Measurements from ENCODE around the gene MAPK7.

The MAPK7 gene

DNA sequence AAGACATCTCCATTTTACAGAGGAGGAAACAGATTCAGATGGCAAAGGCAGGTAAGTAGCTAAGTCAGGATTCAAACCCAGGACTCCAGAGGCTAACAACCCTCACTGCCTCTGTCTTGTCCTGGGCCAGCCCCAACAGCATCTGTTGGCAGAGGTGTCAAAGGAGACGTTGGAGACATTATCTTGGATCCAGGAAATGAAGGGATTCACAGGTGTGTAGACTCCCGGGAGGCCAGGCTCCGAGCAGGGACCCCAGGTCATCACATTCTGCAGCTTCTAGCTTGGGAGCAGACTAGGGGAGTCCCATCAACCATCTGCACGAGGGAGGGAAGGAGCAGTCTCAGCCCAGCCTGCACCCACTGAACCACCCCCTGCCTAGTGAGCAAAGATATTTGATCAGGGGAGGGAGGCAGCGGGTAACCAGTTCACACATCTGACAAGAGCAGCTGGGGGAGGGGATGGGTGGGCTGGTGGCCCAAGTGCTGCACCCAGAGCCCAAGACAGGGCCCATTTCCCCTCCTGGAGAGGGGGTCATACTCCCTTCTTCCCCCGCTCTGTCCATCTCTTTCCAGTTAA, 14.8 kb upstream of the MAPK7 start:
- DNase-seq (ENCODE audit: low spot score) = no peak

DNA sequence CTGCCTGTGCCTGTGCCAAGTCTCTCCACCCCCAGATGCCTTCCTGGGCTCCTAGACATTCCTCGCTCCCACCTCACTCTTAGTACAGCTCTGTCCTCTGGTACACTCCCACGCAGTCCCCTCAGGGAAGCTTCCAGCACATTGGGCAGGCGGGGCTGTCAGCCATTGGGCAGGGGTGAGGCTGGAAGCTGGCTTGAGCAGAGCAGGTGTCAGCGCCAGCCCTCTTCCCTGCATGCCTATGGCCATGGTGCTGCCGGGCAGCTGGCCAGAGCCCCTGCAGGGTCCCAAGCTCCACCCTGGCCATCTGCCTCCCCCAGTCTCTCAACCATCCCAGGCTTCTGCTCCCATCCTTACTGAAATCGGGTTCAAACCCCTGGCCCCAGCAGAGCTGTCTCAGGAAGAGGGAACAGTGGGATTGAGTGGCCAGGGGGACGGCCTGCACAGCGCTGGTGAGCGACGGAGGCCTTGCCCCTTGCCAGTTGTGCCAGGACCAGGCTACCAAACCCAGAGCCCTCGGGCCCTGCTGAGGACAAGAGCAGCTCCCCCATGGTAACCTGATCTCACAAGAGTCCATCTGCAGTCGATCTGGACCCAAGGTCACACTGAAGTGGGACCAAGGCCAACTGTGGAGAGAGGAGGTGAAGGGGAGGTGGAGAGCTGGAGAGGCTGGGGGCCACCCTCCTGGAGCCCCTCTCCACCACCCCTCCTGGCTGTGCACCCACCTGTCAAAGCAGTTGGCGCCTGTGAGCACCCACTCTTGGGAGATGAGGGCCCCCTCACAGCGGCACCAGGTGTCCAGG, 13.4 kb upstream of the MAPK7 start:
- no peak for DNase-seq (ENCODE audit: low spot score)

DNA sequence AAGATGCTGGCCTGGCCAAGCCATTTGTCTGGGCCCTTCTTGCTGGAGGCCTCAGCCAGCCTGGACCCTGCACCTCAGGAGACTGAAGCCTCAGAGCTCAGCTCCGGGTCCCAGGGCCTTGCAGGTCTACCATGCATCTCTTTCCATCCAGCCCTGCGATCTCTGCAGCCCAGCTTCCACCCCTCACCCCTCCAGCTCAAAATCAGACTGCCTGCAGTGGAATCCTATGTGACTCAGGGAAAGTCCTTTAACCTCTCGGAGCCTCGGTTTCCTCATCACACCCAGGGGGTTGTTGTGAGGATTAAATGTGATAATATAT, 12.8 kb upstream of the MAPK7 start:
- DNase-seq (ENCODE audit: low spot score) = no peak

DNA sequence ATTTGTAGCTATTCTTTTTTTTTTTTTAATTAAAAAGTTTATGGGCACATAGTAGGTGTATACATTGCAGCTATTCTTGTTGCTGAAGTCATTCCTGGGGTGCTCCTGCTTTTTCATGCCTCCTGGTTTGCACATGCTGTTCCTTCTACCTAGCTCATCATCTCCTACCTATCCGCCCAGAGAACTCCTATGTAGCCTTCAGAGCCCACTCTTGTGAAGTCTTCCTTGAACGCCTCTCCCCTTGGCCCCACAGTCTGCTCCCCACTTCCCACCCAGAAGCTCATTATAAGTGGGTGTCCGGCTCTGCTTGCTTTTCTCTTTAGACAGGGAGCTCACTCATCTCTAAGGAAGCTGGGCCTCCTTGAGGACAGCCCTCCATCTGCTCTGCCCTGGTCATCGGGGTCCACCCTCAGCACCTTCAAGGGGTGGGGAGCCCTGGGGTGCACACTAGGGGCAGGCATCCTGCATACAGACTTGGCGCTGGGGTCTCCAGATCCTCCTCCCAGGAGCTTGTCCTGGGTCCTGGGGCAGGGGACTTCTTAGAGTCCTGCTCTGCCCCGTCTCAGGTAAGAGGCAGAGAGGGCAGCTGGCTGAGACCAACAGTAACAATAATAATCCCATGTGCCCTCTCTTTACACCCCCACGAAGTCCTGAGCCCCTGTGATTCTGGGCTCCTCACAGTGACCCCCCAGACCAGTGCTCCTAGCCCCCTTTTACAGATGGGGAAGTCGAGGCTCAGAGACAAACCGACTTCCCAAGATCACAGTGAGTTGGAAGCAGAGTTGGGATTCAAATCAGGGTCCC, 12.3 kb upstream of the MAPK7 start:
- no peak for DNase-seq (ENCODE audit: low spot score)

DNA sequence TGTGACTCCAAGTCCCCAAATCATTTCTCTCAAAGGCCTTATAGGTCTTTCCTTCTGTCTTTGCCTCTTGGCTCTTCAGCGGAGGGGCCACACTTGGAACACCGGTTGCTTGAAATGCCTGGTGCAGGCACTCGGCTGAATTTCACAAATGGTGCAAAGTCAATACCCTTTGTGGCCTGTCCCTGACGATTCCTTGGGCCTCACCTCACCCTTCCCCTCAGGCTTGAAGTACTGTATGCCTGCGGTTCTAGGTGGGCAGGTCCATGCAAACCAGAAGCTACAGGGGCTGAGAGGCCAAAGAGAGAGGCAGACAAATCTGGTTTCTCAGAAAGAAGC, 11.7 kb upstream of the MAPK7 start:
- DNase-seq (ENCODE audit: low spot score) = no peak

DNA sequence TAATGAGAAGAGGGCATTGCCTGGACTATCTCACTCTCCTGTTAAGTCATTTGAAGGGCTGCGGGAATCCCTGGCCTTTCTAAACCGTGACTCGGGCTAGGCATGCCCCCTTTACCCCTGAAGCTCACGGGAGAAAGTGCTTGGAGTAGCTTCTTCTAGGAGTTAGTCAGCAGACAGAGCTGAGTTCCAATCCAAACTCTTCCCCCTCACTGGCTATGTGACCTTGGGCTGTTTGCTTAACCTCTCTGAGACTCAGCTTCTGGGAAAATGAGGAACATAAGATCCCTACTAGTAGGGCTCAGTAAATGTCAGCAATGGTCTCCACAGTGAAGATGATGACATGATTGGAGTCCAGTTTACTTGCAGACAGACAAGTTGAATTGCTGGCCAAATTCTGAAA, 10.1 kb upstream of the MAPK7 start:
- no peak for DNase-seq (ENCODE audit: low spot score)

DNA sequence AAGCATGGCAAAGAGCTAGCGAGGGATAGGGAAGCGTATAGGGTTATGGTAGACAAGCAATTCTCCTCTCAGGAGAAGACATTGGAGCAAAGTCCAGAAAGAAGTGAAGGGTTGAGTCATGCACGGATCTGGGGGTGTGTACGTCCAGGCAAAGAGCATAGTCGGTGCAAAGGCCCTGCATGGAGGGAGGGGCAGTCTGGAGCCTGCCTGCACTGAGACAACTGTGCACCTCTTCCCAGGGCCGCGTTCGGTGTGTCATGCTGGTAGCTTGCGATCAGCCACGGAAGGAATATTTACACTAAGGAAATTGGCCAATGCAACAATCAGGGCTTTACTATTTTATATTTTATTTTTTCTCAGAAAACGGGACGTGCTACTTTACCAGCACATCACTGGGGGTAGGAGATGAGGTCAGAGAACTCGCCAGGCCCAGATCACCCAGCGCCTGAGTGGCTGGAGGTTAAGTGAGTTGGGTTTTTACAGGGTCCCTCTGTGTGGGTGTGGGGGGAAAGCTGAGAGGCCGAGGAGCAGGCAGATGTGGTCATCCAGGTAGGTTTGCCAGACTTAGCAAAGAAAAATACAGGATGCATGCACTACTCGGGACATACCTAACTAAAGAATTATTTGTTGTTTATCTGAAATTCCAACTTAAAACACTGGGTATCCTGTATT, 9.1 kb upstream of the MAPK7 start:
- peak; percentile 37 for DNase-seq (ENCODE audit: low spot score)

DNA sequence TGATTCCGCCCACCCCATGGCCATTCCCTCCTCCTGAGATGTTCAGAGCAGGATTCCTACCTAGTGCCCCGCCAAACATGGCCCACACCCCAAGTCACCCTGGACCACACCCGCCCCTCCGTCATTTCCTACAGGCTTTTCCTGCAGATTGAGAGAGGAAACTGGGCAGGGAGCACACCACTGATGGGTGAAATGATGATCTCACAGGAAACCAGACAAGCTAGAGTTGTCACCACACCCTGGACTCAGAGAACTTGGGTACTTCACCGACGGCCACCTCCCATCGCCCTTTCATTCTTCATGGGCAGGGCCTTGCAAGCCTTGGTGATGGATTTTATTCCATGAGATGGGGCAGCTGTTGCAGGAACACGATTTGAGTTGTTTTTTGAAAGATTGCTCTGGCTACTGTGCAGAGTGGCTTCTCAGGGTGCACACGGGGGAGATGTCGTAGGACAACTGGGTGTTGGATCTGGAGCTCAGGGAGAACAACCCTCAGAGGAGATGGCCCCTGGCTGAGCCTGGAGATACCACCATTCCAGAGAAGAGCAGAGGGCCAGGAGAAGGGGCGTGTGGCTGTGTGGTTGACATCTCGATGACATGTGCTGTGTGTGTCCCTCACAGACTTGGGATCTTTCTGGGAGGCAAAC, 8.3 kb upstream of the MAPK7 start:
- DNase-seq (ENCODE audit: low spot score) = no peak

DNA sequence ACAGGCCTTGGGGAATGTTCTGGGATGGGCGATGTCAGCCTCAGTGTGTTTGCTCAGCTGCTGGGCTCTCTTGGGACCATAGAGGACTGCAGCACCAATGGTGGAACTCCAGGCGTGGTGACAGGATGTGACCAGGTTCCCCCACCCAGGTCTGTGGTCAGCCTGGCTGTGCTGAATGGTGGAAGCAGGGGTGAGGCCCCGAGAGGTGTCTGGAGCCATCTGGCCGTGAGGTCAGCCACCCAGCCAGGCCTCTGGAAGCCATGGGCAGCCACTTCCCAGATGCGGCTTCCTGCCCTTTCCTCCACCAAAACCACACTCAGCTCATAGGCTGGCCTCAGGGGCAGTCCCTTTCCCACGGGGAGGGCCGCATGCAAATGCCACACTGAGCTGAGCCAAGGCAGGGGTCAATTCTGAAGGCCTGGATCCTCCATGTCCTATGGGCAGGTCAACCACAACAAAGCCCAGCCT, 7.8 kb upstream of the MAPK7 start:
- no peak for DNase-seq (ENCODE audit: low spot score)

DNA sequence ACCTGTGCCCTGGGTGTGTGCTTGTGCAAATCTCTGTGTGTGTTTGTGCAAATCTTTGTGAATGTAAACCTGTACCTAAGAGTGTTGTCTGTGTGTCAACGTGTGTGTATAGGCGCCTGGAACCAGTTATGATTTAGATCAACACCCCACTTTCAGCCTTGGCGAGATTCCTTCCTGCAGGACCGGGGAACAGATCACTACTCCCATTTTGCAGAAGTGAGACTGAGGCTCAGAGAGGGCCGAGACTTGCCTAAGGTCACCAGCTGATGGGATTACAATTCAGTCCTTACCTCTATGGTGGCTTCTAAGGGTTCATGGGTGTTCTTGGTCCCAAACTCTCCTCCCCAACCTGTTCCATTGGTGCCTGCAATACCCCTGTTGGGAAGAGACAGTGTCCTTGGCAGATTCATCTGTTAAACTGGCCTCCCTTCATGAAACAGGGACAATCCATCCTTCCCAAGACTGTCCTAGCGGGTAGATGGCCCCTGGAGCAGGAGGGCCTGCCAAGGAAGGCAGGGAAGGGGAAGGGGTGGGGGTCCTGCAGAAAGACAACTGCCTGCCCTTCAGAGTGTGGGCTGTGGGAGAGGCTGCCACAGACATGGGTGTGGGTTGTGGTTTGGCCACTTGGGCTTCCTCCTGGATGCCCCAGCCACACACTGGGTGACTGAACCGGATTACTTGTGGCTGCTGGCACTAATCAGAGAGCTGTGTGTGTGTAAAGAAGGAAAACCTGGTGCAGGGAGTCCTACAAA, 6.9 kb upstream of the MAPK7 start:
- no peak for DNase-seq (ENCODE audit: low spot score)

DNA sequence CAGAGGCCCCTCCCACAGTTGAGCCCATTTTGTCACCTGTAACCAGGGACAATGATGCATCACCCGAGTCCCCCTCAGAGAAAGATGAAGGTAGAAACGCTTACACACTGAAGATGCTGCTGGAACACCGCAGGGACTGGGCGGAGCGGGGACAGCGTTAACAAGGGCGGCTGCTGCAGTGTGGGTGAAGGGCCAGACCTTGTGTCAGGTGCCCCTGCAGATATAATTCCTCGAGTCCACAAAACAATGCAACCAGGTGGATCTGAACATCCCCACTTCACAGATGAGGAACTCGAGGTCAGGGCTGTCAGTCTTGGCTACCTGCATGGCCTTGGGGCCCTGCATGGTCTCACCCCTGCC, 6.3 kb upstream of the MAPK7 start:
- DNase-seq (ENCODE audit: low spot score) = no peak

DNA sequence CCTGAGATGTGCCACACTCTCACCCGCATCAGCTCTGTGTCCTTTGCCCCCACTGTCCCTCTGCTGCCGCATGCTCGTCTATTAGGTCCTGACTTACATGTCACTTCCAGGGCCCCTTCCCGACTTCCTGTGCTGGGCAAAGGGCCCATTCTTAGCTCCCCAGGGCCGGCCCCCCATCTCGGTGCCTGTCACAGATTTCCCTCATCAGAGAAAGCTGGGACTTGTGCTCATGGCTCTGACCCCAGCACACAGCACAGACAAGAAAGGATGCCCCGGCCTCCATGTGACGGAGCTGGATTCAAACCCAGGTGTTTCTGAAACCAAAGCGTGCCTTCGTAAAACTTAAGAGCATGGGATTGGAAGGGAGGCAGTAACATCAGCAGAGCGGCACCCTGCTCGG, 5.9 kb upstream of the MAPK7 start:
- DNase-seq (ENCODE audit: low spot score) = no peak

DNA sequence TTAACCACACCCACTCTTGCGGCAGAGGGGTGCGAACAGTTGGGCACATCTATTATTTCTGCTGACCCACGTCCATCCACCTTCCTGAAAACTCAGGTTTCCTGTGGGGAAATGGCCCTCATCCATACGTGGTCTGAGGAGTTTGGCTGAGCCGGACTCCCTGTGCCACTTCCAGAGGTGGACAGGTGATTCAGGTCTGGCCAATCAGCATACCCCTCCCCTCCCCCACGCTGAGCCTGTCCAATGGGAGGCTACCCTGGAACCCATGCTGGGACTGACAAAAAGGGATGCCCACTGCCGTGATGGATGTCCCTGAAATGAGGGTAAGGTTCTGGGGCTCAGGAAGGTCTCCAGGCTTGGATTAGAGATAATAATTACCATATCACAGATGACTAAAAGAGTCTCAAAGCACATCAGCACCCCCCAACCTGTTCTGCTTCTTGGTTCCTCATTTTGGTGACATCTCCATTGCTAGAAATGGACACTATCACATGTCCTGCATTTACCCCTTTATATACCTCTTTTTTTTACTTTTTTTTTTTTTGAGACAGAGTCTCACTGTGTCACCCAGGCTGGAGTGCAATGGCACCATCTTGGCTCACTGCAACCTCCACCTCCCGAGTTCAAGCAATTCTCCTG, 5.3 kb upstream of the MAPK7 start:
- no peak for DNase-seq (ENCODE audit: low spot score)

DNA sequence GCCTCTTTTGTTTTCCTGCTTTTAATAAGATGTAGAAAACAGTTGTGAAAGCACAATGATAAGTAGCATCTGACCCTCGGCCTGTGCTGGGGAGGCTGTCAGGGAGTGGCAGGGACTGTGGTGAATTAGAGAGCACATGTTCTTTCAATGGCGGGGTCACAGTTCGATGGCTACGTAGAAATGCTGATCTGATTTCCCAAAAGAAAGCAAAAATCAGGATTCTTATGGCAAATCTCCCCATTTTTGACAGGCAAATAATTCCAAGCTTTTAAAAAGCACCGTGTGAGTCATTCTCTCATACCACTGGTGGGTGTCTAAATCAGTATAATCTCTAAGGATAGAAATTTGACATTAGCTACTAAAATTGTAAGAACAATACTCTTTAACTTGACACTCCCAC, 4.2 kb upstream of the MAPK7 start:
- DNase-seq (ENCODE audit: low spot score) = no peak

DNA sequence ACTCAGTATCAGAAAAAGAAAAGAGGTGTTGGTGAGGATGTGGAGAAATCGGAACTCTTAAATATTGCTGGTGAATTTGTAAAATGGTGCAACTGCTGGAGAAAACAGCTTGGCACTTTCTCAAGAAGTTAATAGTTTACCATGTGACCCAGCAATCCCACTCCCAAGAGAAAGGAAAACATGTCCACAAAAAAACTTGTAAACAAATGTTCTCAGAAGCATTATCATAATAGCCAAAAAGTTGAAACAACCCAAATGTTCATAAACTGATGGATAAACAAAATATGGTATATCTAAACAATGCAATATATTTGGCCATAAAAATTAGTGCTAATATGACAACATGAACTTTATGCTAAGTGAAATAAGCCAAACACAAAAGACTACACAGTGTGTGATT, 2.6 kb upstream of the MAPK7 start:
- DNase-seq (ENCODE audit: low spot score) = no peak

DNA sequence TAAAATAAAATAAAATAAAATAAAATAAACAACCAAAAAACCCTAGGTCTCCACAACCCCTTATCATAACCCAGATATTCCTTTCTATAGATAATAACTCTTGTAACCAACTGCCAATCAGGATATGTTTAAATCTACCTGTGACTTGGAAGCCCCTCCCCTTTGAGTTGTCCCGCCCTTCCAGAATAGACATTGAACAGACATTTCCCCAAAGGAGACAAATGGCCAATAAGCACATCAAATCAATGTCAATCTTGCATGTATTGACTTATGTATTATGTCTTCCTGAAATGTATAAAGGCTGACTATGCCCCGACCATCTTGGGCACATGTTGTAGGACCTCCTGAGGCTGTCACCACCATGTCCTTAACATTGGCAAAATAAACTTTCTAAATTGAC, 1.5 kb upstream of the MAPK7 start:
- DNase-seq (ENCODE audit: low spot score) = peak; percentile 24

DNA sequence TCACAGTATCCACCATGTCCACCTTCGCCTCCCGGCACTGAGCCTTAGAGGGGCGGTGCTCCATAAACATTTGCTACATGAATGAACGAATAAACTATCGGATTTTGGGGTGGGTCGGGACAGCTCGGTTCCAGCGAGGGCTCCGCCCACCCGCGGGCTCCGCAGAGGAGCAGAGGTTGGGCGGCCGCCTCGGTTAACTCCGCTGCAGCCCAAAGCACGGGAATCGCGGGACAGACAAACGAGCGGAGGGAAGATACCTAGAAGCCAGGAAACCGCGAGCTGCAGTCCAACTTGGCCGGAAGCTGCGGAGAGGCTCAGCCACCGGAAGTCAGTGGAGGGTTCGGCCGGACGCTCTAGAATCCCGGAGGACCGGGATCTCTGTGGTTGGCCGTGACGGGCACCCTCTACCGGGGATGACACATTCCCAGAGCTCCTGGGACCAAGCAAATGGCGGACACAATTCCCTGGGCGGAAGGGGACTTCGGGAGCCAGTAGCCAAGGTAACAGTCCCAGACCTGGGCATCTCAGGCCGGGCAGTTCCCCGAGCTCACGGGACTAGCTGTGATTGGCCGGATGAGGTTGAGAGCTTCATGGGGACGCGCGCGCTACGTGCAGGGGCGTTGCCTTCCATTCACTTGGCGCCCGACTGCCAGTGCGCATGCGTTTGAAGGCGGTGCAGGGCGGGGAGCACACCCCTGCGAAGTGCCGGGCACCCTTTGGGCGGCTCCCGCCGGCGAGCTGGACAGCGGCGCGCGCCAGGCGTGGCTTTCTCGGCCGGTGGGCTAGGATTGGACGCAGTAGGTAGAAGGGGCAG, 489 bp upstream of the MAPK7 start:
- DNase-seq (ENCODE audit: low spot score) = peak; percentile 99

DNA sequence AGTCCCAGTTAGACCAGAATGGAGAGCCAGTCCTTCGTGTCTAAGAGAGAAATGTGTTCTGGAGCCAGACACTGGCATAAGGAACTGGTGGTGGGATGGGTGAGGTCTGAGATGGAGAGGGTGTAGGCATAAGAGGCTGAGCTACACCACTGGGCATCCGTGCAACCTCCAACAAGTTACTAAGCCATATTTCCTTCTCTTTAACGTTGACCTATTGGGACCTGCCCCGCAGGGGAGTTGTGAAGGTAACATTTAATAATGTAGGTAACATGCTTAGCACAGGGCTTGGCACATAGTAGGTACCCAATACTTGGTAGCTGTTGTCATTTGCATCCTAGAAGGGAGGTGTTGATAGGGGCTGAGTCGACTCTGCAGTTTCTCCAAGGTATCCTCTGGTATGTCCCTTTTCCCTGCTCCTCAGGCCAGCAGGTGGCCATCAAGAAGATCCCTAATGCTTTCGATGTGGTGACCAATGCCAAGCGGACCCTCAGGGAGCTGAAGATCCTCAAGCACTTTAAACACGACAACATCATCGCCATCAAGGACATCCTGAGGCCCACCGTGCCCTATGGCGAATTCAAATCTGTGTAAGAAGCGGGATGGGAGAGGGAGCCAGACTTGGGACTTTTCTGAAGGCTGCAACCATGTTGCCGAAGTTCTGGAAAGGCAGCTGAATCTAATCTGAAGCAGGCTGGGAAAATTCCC, 1.2 kb downstream of the MAPK7 start:
- DNase-seq (ENCODE audit: low spot score) = no peak

DNA sequence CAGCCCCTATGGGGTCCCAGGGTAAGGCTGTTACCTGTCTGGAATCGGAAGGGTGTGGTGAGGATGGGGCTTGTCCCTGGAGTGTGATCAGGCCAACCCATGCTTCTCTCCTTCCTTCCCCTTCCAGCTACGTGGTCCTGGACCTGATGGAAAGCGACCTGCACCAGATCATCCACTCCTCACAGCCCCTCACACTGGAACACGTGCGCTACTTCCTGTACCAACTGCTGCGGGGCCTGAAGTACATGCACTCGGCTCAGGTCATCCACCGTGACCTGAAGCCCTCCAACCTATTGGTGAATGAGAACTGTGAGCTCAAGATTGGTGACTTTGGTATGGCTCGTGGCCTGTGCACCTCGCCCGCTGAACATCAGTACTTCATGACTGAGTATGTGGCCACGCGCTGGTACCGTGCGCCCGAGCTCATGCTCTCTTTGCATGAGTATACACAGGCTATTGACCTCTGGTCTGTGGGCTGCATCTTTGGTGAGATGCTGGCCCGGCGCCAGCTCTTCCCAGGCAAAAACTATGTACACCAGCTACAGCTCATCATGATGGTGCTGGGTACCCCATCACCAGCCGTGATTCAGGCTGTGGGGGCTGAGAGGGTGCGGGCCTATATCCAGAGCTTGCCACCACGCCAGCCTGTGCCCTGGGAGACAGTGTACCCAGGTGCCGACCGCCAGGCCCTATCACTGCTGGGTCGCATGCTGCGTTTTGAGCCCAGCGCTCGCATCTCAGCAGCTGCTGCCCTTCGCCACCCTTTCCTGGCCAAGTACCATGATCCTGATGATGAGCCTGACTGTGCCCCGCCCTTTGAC, 2.4 kb downstream of the MAPK7 start:
- DNase-seq (ENCODE audit: low spot score) = no peak
